Mesenchymal stem cell (in vitro differentiated cells and primary cell): ENCODE results near the gene PHKB.

Experiments
- DNase-seq: peaks from one replicate; pipeline ENCODE4 v3.0.0-alpha.2; 2013
- H2AFZ ChIP-seq: one replicate; pipeline ENCODE4 v1.6.1; 2013; ENCODE audit warnings: low read depth, mild to moderate bottlenecking, control low read depth, inconsistent platforms, low read length, moderate library complexity
- H2AK5ac ChIP-seq: 2 replicates; pipeline ENCODE4 v1.6.1; 2013; ENCODE audit warnings: low read length, moderate library complexity, mild to moderate bottlenecking, inconsistent platforms; ENCODE audit not compliant: severe bottlenecking
- H2BK120ac ChIP-seq: one replicate; pipeline ENCODE4 v1.6.1; 2013; ENCODE audit warnings: low read depth, mild to moderate bottlenecking, inconsistent platforms, low read length, moderate library complexity
- H2BK12ac ChIP-seq, 2 experiments: one replicate each; pipeline ENCODE4 v1.6.1; 2013; ENCODE audit warnings: inconsistent platforms in 2 of 2, low read length in 2 of 2, mild to moderate bottlenecking in 2 of 2, moderate library complexity in 2 of 2, control low read depth in 1 of 2
- H2BK15ac ChIP-seq: one replicate; pipeline ENCODE4 v1.6.1; 2013; ENCODE audit warnings: mild to moderate bottlenecking, low read depth, inconsistent platforms; ENCODE audit not compliant: poor library complexity, severe bottlenecking
- H2BK5ac ChIP-seq: 2 replicates; pipeline ENCODE4 v1.6.1; 2013; ENCODE audit warnings: low read depth, mild to moderate bottlenecking, low read length, control low read depth, inconsistent platforms; ENCODE audit not compliant: poor library complexity, severe bottlenecking
- H3K14ac ChIP-seq, 2 experiments: one replicate each; pipeline ENCODE4 v1.6.1; 2013; ENCODE audit warnings: inconsistent platforms in 2 of 2, low read length in 2 of 2, control low read depth in 1 of 2, mild to moderate bottlenecking in 1 of 2, moderate library complexity in 1 of 2
- H3K18ac ChIP-seq, 2 experiments: one replicate each; pipeline ENCODE4 v1.6.1; 2013; ENCODE audit warnings: inconsistent platforms in 2 of 2, low read length in 2 of 2, control low read depth in 1 of 2, low read depth in 1 of 2, mild to moderate bottlenecking in 1 of 2
- H3K23ac ChIP-seq, 2 experiments: one replicate each; pipeline ENCODE4 v1.6.1; 2013; ENCODE audit warnings: inconsistent platforms in 2 of 2, low read length in 2 of 2, mild to moderate bottlenecking in 2 of 2, moderate library complexity in 2 of 2, control low read depth in 1 of 2
- H3K27ac ChIP-seq: 2 replicates; pipeline ENCODE4 v1.5.1; 2013; ENCODE audit warnings: mild to moderate bottlenecking, moderate library complexity, low read length, control low read depth, inconsistent platforms; ENCODE audit not compliant: poor library complexity, severe bottlenecking
- H3K27me3 ChIP-seq, 2 experiments: 2 replicates each; pipeline versions ENCODE4 v1.6.1 to v1.7.0; 2013; ENCODE audit warnings: low read length in 2 of 2, mild to moderate bottlenecking in 2 of 2, moderate library complexity in 2 of 2, control low read depth in 1 of 2, inconsistent platforms in 1 of 2; ENCODE audit not compliant: control insufficient read depth in 1 of 2, insufficient read depth in 1 of 2
- H3K36me3 ChIP-seq, 2 experiments: 2 replicates each; pipeline versions ENCODE4 v1.6.1 to v1.7.0; 2013; ENCODE audit warnings: low read length in 2 of 2, control low read depth in 1 of 2, inconsistent platforms in 1 of 2, low read depth in 1 of 2, mild to moderate bottlenecking in 1 of 2; ENCODE audit not compliant: insufficient read depth in 2 of 2, control insufficient read depth in 1 of 2
- H3K4ac ChIP-seq, 2 experiments: one replicate each; pipeline ENCODE4 v1.6.1; 2013; ENCODE audit warnings: inconsistent platforms in 2 of 2, low read length in 2 of 2, mild to moderate bottlenecking in 2 of 2, moderate library complexity in 2 of 2, control low read depth in 1 of 2, low read depth in 1 of 2
- H3K4me1 ChIP-seq: 2 replicates; pipeline ENCODE4 v1.6.1; 2013; ENCODE audit warnings: low read depth, low read length, control low read depth; ENCODE audit not compliant: control insufficient read depth, insufficient read depth
- H3K4me2 ChIP-seq: 2 replicates; pipeline ENCODE4 v1.6.1; 2013; ENCODE audit warnings: low read length, mild to moderate bottlenecking, inconsistent platforms; ENCODE audit not compliant: poor library complexity, severe bottlenecking
- H3K4me3 ChIP-seq, 2 experiments: 2 replicates each; pipeline versions ENCODE4 v1.5.1 to v1.7.0; 2013; ENCODE audit warnings: low read length in 2 of 2, mild to moderate bottlenecking in 2 of 2, control low read depth in 1 of 2, low read depth in 1 of 2; ENCODE audit not compliant: insufficient read depth in 1 of 2
- H3K79me1 ChIP-seq: replicated peaks from 2 replicates; pipeline ENCODE4 v1.6.1; 2013; ENCODE audit warnings: mild to moderate bottlenecking, control low read depth, low read length, inconsistent platforms; ENCODE audit not compliant: poor library complexity, severe bottlenecking
- H3K9ac ChIP-seq: 2 replicates; pipeline ENCODE4 v1.7.0; 2013; ENCODE audit warnings: mild to moderate bottlenecking, low read length, moderate library complexity
- H3K9me3 ChIP-seq: 2 replicates; pipeline ENCODE4 v1.7.0; 2013; ENCODE audit warnings: mild to moderate bottlenecking, low read length; ENCODE audit not compliant: control insufficient read depth
- H4K8ac ChIP-seq: one replicate; pipeline ENCODE4 v1.6.1; 2013; ENCODE audit warnings: inconsistent platforms, mild to moderate bottlenecking, low read length, moderate library complexity
- H4K91ac ChIP-seq: one replicate; pipeline ENCODE4 v1.6.1; 2013; ENCODE audit warnings: mild to moderate bottlenecking, low read length, inconsistent platforms
- WGBS: methylation state at CpG from one replicate; pipeline ENCODE4 v1.1.7; 2013; ENCODE audit warnings: mixed read lengths; 5-methylcytosine and 5-hydroxymethylcytosine counted together

The PHKB gene

GRCh38 chr16:47458331-47458730, 2.8 kb upstream of the PHKB start:
- H2BK15ac ChIP-seq: no peak overlapping the region
- peaks cover 0 to 38% of the 10 kb centered on the region in 2 experiments for H3K36me3 ChIP-seq
- H3K18ac ChIP-seq: no peak overlapping the region
- no peak overlapping the region for H4K8ac ChIP-seq
- no peak overlapping the region for H3K23ac ChIP-seq
- no peak overlapping the region for H2BK12ac ChIP-seq
- H3K4me1 ChIP-seq: peaks cover 4% of the 10 kb centered on the region
- no peak for DNase-seq
- no peak overlapping the region for H3K14ac ChIP-seq
- no peak overlapping the region for H3K9ac ChIP-seq
- no peak overlapping the region for H2BK5ac ChIP-seq
- H3K4me2 ChIP-seq: no peak overlapping the region
- 100% methylated on average over 1 of the region's 2 CpGs for WGBS
- H3K4ac ChIP-seq: no peak overlapping the region
- H2AFZ ChIP-seq: no peak overlapping the region
- no peak overlapping the region for H2BK120ac ChIP-seq
- peaks cover 19% of the 10 kb centered on the region for H3K79me1 ChIP-seq
- no peaks in the 10 kb centered on the region for H3K27me3 ChIP-seq
- H3K4me3 ChIP-seq: no peak overlapping the region
- no peak overlapping the region for H4K91ac ChIP-seq
- no peaks in the 10 kb centered on the region for H3K9me3 ChIP-seq
- H2AK5ac ChIP-seq: no peak overlapping the region
- H3K27ac ChIP-seq: no peak overlapping the region

GRCh38 chr16:47459603-47460002, 1.5 kb upstream of the PHKB start:
- Histone ChIP-seq H3K4me1 (peaks cover 5% of the 10 kb centered on the region), H2BK5ac (no peak overlapping the region), H4K91ac (no peak overlapping the region), H3K4ac (no peak overlapping the region), H3K36me3 (peaks cover 0 to 33% of the 10 kb centered on the region in 2 experiments), H3K23ac (no peak overlapping the region), H3K14ac (no peak overlapping the region), H2AK5ac (no peak overlapping the region), H3K4me3 (peak overlapping the region in 1 of 2 experiments; percentile 97), H3K79me1 (peaks cover 21% of the 10 kb centered on the region), H3K18ac (no peak overlapping the region), H3K27me3 (no peaks in the 10 kb centered on the region), H3K9ac (peak overlapping the region; percentile 98), H2BK15ac (no peak overlapping the region), H2BK120ac (no peak overlapping the region), H4K8ac (no peak overlapping the region), H3K9me3 (no peaks in the 10 kb centered on the region), H3K27ac (no peak overlapping the region), H2AFZ (no peak overlapping the region), H3K4me2 (peak overlapping the region; percentile 71), H2BK12ac (no peak overlapping the region)
- DNase-seq: no peak
- WGBS: 100% methylated on average over 1 of the region's 1 CpG

GRCh38 chr16:47460359-47460710, 796 bp upstream of the PHKB start:
- WGBS: 4% methylated on average over 4 of the region's 4 CpGs
- Histone ChIP-seq H3K4ac (peak overlapping the region; percentile 99), H3K9ac (peak overlapping the region; percentile 98)

GRCh38 chr16:47461598-47462266, 601 bp downstream of the PHKB start:
- no peak overlapping the region for H4K8ac ChIP-seq
- no peaks in the 10 kb centered on the region for H3K27me3 ChIP-seq
- H3K9ac ChIP-seq: peak overlapping the region; percentile 98
- H3K79me1 ChIP-seq: peaks cover 15% of the 10 kb centered on the region
- DNase-seq: peak; percentile 69
- H3K4me2 ChIP-seq: peak overlapping the region; percentile 46
- H3K4ac ChIP-seq: peak overlapping the region; percentile 75 to 92
- H3K4me1 ChIP-seq: peaks cover 5% of the 10 kb centered on the region
- no peak overlapping the region for H2BK12ac ChIP-seq
- WGBS: 3% methylated on average over 17 of the region's 17 CpGs
- no peaks in the 10 kb centered on the region for H3K9me3 ChIP-seq
- peak overlapping the region in 1 of 2 experiments; percentile 72 for H3K23ac ChIP-seq
- H2BK120ac ChIP-seq: peak overlapping the region; percentile 66
- peak overlapping the region; percentile 89 for H4K91ac ChIP-seq
- H2BK15ac ChIP-seq: peak overlapping the region; percentile 77
- H3K14ac ChIP-seq: peak overlapping the region; percentile 86 to 88
- H3K27ac ChIP-seq: peak overlapping the region; percentile 90
- peak overlapping the region; percentile 94 to 100 for H3K18ac ChIP-seq
- H2AFZ ChIP-seq: peak overlapping the region; percentile 93
- no peak overlapping the region for H2AK5ac ChIP-seq
- peak overlapping the region; percentile 94 to 97 for H3K4me3 ChIP-seq
- peaks cover 0 to 26% of the 10 kb centered on the region in 2 experiments for H3K36me3 ChIP-seq
- no peak overlapping the region for H2BK5ac ChIP-seq

More at GRCh38 chr16:47460359-47460710, 796 bp upstream of the PHKB start:
- peak overlapping the region; percentile 94 to 97 for H3K4me3 ChIP-seq
- peaks cover 0 to 28% of the 10 kb centered on the region in 2 experiments for H3K36me3 ChIP-seq
- peak overlapping the region; percentile 93 for H2AFZ ChIP-seq
- peak overlapping the region; percentile 82 for H3K27ac ChIP-seq
- H3K79me1 ChIP-seq: peaks cover 21% of the 10 kb centered on the region
- DNase-seq: peak; percentile 24
- peak overlapping the region; percentile 95 for H4K8ac ChIP-seq
- H3K18ac ChIP-seq: peak overlapping the region; percentile 94 to 100
- peak overlapping the region; percentile 87 for H2BK15ac ChIP-seq
- no peaks in the 10 kb centered on the region for H3K27me3 ChIP-seq
- H3K23ac ChIP-seq: peak overlapping the region in 1 of 2 experiments; percentile 94
- peak overlapping the region; percentile 71 for H3K4me2 ChIP-seq
- H2BK5ac ChIP-seq: peak overlapping the region; percentile 71
- peaks cover 5% of the 10 kb centered on the region for H3K4me1 ChIP-seq
- peak overlapping the region in 1 of 2 experiments; percentile 63 for H2BK12ac ChIP-seq
- peak overlapping the region; percentile 86 for H2AK5ac ChIP-seq
- H3K9me3 ChIP-seq: no peaks in the 10 kb centered on the region
- H3K14ac ChIP-seq: peak overlapping the region in 1 of 2 experiments; percentile 94
- H2BK120ac ChIP-seq: no peak overlapping the region
- peak overlapping the region; percentile 79 for H4K91ac ChIP-seq
